Naive thymus-derived CD4-positive, alpha-beta T cell (primary cell): ENCODE data around the gene ZNF503. TPM values are rescaled to one million over a fixed set of nuclear protein-coding genes. Genes with fewer than 3 reads are reported as not detected.

ENCODE experiments used
- ATAC-seq: fragments of 150-1000 bp; cut with Tn5 transposase; 2 replicates; pipeline ENCODE4 v1.10.0; 2021; ENCODE audit warnings: mild to moderate bottlenecking, moderate library complexity
- CTCF ChIA-PET: fragments of 350-600 bp; sonication (Branson Sonifier 250); formaldehyde crosslinking; loops from one replicate; lab custom pipeline; 2021; ENCODE audit warnings: antibody characterized with exemption; lab: Charles Lee
- POLR2A ChIA-PET: fragments of 350-600 bp; sonication (Branson Sonifier 250); formaldehyde crosslinking; loops from one replicate; lab custom pipeline; 2021; ENCODE audit warnings: antibody characterized with exemption, inconsistent platforms; lab: Charles Lee
- DNase-seq, 9 donors: peaks; one replicate each; pipeline versions ENCODE4 v3.0.0 to v3.0.0-alpha.2; 2020 to 2022; ENCODE audit warnings: mixed read lengths in 1 of 9
- H3K27ac ChIP-seq: one replicate; pipeline ENCODE4 v1.7.0; 2013; ENCODE audit warnings: mild to moderate bottlenecking, low read depth, low read length, moderate library complexity
- H3K27me3 ChIP-seq, 2 donors: one replicate each; pipeline ENCODE4 v1.7.0; 2013; ENCODE audit warnings: low read length in 2 of 2, mild to moderate bottlenecking in 2 of 2, moderate library complexity in 2 of 2; ENCODE audit not compliant: control insufficient read depth in 2 of 2, insufficient read depth in 2 of 2
- H3K36me3 ChIP-seq, 3 experiments: 1 replicate in 2 of 3; 2 replicates in 1 of 3; pipeline ENCODE4 v1.7.0; 2013; ENCODE audit warnings: low read length in 3 of 3, mild to moderate bottlenecking in 3 of 3, moderate library complexity in 1 of 3; ENCODE audit not compliant: insufficient read depth in 3 of 3, control insufficient read depth in 2 of 3
- H3K4me1 ChIP-seq, 2 donors: one replicate each; pipeline ENCODE4 v1.7.0; 2013; ENCODE audit warnings: low read length in 2 of 2, mild to moderate bottlenecking in 2 of 2, moderate library complexity in 1 of 2; ENCODE audit not compliant: control insufficient read depth in 2 of 2, insufficient read depth in 2 of 2
- H3K4me3 ChIP-seq: 2 replicates; pipeline ENCODE4 v1.7.0; 2013; ENCODE audit warnings: mild to moderate bottlenecking, low read length
- H3K9me3 ChIP-seq, 3 experiments: 1 replicate in 2 of 3; 2 replicates in 1 of 3; pipeline ENCODE4 v1.7.0; 2013; ENCODE audit warnings: low read length in 3 of 3; ENCODE audit not compliant: control insufficient read depth in 2 of 3
- H3K27ac Mint-ChIP-seq, 9 donors: one replicate each; pipeline ENCODE4 v1.8.0; 2020 to 2022; ENCODE audit warnings: mixed read lengths in 9 of 9, mild to moderate bottlenecking in 8 of 9, moderate library complexity in 5 of 9, inconsistent platforms in 2 of 9
- H3K27me3 Mint-ChIP-seq, 5 donors: one replicate each; pipeline ENCODE4 v1.8.0; 2021 to 2022; ENCODE audit warnings: mixed read lengths in 5 of 5, mild to moderate bottlenecking in 1 of 5
- H3K36me3 Mint-ChIP-seq, 5 donors: one replicate each; pipeline ENCODE4 v1.8.0; 2020 to 2022; ENCODE audit warnings: mixed read lengths in 5 of 5, mild to moderate bottlenecking in 3 of 5, inconsistent platforms in 1 of 5
- H3K4me1 Mint-ChIP-seq, 7 donors: one replicate each; pipeline ENCODE4 v1.8.0; 2020 to 2022; ENCODE audit warnings: mixed read lengths in 7 of 7, mild to moderate bottlenecking in 3 of 7, inconsistent platforms in 1 of 7
- H3K4me3 Mint-ChIP-seq, 10 donors: one replicate each; pipeline ENCODE4 v1.8.0; 2020 to 2022; ENCODE audit warnings: mild to moderate bottlenecking in 10 of 10, mixed read lengths in 10 of 10, moderate library complexity in 6 of 10, inconsistent platforms in 2 of 10
- H3K9me3 Mint-ChIP-seq, 11 donors: one replicate each; pipeline ENCODE4 v1.8.0; 2020 to 2022; ENCODE audit warnings: mixed read lengths in 11 of 11, mild to moderate bottlenecking in 4 of 11, inconsistent platforms in 1 of 11, moderate library complexity in 1 of 11
- intact Hi-C, 2 donors: fragments of 100-400 bp; cut with micrococcal nuclease; formaldehyde crosslinking; loops; one replicate each; pipeline ENCODE4 v1.15.1; 2023
- polyA plus RNA-seq, 2 donors: library from polyadenylated mRNA; unstranded; fragments of 300-500 nt; fragmentation: Illumina TruSeq; gene quantifications; one replicate each; pipeline ENCODE4 v1.2.3, GENCODE V29; 2021
- total RNA-seq, 6 experiments: library from RNA in 5 of 6; stranded (reverse) in 5 of 6; gene quantifications; 1 replicate in 5 of 6; 2 replicates in 1 of 6; pipeline ENCODE4 v1.2.3 and lab custom pipeline; 2021 to 2026

The ZNF503 gene, protein sequence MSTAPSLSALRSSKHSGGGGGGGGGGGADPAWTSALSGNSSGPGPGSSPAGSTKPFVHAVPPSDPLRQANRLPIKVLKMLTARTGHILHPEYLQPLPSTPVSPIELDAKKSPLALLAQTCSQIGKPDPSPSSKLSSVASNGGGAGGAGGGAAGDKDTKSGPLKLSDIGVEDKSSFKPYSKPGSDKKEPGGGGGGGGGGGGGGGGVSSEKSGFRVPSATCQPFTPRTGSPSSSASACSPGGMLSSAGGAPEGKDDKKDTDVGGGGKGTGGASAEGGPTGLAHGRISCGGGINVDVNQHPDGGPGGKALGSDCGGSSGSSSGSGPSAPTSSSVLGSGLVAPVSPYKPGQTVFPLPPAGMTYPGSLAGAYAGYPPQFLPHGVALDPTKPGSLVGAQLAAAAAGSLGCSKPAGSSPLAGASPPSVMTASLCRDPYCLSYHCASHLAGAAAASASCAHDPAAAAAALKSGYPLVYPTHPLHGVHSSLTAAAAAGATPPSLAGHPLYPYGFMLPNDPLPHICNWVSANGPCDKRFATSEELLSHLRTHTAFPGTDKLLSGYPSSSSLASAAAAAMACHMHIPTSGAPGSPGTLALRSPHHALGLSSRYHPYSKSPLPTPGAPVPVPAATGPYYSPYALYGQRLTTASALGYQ
- 1 to 10 TPM in 1 of 5 experiments, under 1 TPM in 3, not detected in 1; 0.07 to 3.6 (median 0.54) TPM for total RNA-seq
- not detected for polyA plus RNA-seq
- not detected for total RNA-seq (lab: John Stamatoyannopoulos, UW)

DNA sequence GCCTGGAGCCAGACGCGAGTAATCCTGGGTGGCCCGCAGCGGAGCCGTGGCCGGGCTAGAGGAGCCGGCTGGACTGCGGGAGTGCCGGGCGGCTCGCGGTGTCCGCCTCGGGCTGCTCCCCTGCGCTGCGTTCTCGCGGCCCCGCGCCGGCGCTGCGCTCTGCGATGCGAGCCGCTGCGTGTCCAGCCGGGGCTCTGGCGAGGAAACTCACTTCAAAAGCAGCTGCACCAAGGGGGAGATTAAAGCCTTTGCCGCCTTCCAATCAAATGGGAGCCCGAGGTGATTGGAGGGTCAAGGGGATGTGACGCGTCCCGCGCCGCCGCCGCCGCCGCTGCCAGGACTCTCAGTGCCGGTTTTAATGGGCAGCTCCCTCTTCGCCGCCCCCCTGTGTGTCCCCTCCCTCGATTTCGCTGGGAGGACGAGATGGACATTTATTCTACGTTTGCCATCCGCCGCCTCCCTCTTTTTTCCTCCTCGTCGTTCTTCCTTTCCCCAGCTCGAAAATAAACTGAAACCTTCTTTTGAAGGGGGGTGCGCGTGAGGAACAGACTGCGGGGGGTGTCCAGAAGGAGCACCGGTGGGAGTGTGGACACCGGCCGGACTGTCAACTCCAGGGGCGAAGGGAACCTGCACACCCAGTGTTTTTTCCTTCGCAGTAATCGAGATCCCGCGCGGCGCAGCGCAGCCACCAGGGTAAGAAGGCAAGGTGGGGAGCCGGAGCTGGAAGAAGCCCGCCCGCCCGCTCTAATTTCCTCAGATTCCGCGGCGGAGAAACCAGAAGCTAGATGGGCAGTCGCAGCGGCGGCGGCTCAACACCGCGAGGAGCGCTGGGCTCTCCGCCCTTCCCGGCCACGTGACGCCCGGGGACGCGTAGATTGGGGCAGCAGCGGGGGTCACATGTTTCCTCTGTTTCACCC, at the start of gene ZNF503:
Gene ZNF503, minus strand, starts transcription at position 196 of the 917 bp plus-strand sequence. CDS start 345 bp downstream, outside the sequence.
- peaks cover 6 to 15% of the 10 kb centered on the region in 2 donors for H3K4me1 ChIP-seq
- no peak for DNase-seq
- Mint-ChIP-seq H3K27ac (peak within 1 kb of the TSS in 1 of 9 donors; percentile 50), H3K4me1 (peaks cover 21 to 37% (median 34%) of the 10 kb centered on the region in 7 donors), H3K9me3 (peaks cover 0 to 6% (median 1%) of the 10 kb centered on the region in 11 donors), H3K27me3 (peaks cover 46 to 69% (median 52%) of the 10 kb centered on the region in 5 donors), H3K4me3 (peak within 1 kb of the TSS; percentile 80 to 91 (median 86)), H3K36me3 (peaks cover 0 to 7% (median 4%) of the 10 kb centered on the region in 5 donors)
- peak; percentile 74 for ATAC-seq
- CTCF ChIA-PET = no interaction called here
- H3K36me3 ChIP-seq = no peaks in the 10 kb centered on the region
- H3K4me3 ChIP-seq = peak within 1 kb of the TSS; percentile 55
- intact Hi-C loops = loop anchor here (2.0 to 10.0 kb wide), 5 partner anchors 635 to 1710 kb away; no protein-coding TSS in a partner anchor
- H3K9me3 ChIP-seq = no peaks in the 10 kb centered on the region
- H3K27me3 ChIP-seq = peaks cover 0 to 5% of the 10 kb centered on the region in 2 donors
- no peak within 1 kb of the TSS for H3K27ac ChIP-seq
- POLR2A ChIA-PET = no interaction called here

DNA sequence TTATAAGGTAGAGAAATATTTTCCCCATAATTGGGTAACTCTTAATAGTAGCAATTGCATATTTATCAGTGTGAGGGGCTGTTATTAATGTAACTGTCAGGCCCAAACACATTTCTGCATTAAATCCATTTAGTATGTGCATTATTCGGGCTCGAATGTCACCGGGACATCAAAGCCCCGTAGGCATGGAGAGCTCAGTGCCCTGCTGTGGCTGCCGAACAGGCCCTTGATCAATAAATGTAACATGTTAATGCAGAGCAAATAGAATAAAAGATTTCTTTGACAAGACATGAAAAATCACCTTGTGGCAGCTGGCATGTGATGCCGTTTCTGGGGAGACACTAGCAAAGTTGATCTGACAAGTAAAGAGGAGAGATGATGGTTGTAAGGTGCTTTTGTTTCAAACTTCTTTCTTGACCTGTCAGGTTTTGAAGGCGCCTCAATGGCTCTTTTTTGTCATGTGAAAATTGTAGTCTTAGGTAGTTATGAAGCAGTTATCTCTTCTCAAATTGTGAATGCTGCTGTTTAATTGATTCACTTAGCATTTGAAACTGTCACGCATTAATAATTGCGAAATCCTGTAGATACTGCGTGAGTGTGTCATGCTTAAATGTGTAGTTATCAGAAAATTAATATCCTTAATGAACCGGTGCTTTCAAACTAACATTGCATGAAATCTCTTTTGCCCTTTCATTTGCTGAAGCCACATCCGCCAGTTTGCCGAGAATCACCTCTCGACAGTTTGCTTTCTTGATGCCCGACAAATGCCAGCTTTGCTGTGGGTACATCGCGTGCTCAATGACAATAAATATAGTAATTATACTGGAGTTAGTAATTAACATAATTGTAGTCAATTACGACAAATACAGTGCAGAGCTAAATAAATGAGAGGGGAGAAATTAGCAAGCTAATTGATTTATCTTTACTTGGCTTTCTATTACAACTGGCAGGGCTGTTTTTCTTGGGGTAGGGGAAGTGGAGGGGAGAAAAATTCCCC, 49.4 kb upstream of the ZNF503 start:
- Mint-ChIP-seq H3K4me3 (no peak overlapping the region), H3K36me3 (peaks cover 0 to 7% (median 0%) of the 10 kb centered on the region in 5 donors), H3K9me3 (peaks cover 0 to 19% (median 8%) of the 10 kb centered on the region in 11 donors), H3K27ac (no peak overlapping the region), H3K4me1 (no peaks in the 10 kb centered on the region), H3K27me3 (peaks cover 4 to 39% (median 29%) of the 10 kb centered on the region in 5 donors)
- DNase-seq (no peak), ATAC-seq (no peak)
- CTCF ChIA-PET = no interaction called here
- Histone ChIP-seq H3K4me3 (no peak overlapping the region), H3K27ac (no peak overlapping the region), H3K36me3 (no peaks in the 10 kb centered on the region), H3K4me1 (no peaks in the 10 kb centered on the region), H3K9me3 (no peaks in the 10 kb centered on the region), H3K27me3 (no peaks in the 10 kb centered on the region)
- intact Hi-C loops = no loop called here
- POLR2A ChIA-PET = no interaction called here

DNA sequence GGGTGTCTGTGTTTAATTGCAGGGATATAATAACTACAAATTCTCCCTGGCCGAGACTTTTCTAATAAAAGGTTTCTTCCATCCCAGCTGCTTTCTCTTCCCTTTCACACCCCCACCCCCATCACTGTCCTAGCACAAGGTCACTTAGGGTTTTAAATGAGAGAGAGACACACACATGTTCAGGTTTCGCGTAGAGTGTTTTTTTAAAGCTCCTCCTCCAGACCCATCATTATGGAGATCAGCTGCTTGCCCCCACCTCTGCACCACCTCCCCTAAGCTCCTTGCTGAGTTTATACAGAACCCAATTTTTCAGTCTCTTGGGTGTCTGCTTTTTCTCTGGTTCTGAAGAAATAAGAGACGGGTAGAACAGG, 48.5 kb upstream of the ZNF503 start:
- no peaks in the 10 kb centered on the region for H3K4me1 ChIP-seq
- Mint-ChIP-seq H3K4me1 (no peaks in the 10 kb centered on the region), H3K36me3 (peaks cover 0 to 7% (median 0%) of the 10 kb centered on the region in 5 donors), H3K4me3 (no peak overlapping the region), H3K27ac (no peak overlapping the region), H3K27me3 (peaks cover 4 to 36% (median 29%) of the 10 kb centered on the region in 5 donors), H3K9me3 (peaks cover 0 to 26% (median 9%) of the 10 kb centered on the region in 11 donors)
- H3K4me3 ChIP-seq = no peak overlapping the region
- ChIA-PET CTCF (no interaction called here), POLR2A (no interaction called here)
- intact Hi-C loops = no loop called here
- H3K27me3 ChIP-seq = no peaks in the 10 kb centered on the region
- ATAC-seq (no peak), DNase-seq (no peak)
- no peaks in the 10 kb centered on the region for H3K9me3 ChIP-seq
- no peak overlapping the region for H3K27ac ChIP-seq
- H3K36me3 ChIP-seq = no peaks in the 10 kb centered on the region

DNA sequence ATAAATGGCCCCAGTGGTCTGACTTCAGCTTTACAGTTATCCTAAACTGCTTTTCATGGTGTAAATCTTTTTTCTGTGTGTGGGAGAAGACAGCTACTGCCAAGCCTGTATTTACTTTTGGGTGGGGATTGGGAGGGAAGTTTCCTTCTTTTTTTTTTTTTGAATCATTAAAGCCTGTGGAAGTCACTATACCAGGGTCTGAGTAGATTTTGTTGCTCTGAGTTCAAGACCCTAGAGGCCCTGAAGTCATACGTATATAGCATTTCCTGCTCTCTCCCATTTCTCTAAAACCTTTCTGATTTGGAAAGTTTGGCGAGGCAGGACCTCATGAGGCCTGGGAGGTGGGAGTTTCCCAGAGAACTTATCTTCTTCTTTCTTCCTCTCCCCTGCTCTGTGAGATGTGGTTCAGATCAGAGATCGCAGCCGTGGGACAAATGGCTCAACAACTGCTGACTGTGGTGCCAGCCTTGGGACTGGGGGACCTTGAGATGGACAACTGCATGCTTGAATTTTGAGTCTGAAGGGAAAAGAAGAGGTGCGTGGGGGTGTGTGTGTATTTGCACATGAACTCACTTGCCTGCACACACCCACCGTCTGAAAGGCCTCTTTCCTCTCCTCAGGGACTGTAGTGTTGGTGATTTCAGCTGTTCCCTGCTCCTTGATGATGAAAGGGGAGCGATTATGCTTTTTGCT, 48.0 kb upstream of the ZNF503 start:
- Histone ChIP-seq H3K36me3 (no peaks in the 10 kb centered on the region), H3K27me3 (no peaks in the 10 kb centered on the region), H3K4me3 (no peak overlapping the region), H3K4me1 (no peaks in the 10 kb centered on the region), H3K9me3 (no peaks in the 10 kb centered on the region), H3K27ac (no peak overlapping the region)
- ATAC-seq (no peak), DNase-seq (no peak)
- Mint-ChIP-seq H3K9me3 (peaks cover 0 to 29% (median 11%) of the 10 kb centered on the region in 11 donors), H3K27ac (no peak overlapping the region), H3K36me3 (peaks cover 0 to 7% (median 0%) of the 10 kb centered on the region in 5 donors), H3K4me3 (no peak overlapping the region), H3K4me1 (no peaks in the 10 kb centered on the region), H3K27me3 (peaks cover 4 to 34% (median 29%) of the 10 kb centered on the region in 5 donors)
- intact Hi-C loops = no loop called here
- CTCF ChIA-PET = no interaction called here
- POLR2A ChIA-PET = no interaction called here

DNA sequence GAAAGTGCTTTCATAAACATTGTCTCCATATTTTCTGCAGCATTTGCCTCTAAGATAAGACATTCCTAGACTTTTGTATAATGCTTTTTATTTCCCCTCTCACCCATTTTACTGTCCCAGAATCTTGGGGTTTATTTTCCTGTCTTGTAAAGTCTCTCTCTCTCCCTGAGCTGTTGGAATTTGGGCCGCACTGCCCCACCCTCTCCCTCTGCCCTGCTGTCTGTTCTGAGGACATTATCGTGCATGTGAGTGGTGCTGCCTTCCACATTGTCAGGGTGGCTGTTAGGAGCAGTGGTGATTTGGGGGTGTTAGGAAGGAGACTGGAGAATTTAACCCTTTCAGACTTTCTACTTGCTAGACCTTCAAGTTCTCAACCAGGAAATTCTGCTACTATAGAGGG, 46.6 kb upstream of the ZNF503 start:
- peaks cover 3 to 38% (median 16%) of the 10 kb centered on the region in 11 donors for H3K9me3 Mint-ChIP-seq
- no peak overlapping the region for H3K4me3 Mint-ChIP-seq
- no peak overlapping the region for H3K27ac Mint-ChIP-seq
- no peak overlapping the region for H3K4me3 ChIP-seq
- ChIA-PET POLR2A (no interaction called here), CTCF (no interaction called here)
- peaks cover 0 to 15% (median 0%) of the 10 kb centered on the region in 5 donors for H3K36me3 Mint-ChIP-seq
- DNase-seq (no peak), ATAC-seq (no peak)
- no peaks in the 10 kb centered on the region for H3K4me1 Mint-ChIP-seq
- H3K4me1 ChIP-seq = no peaks in the 10 kb centered on the region
- H3K27me3 Mint-ChIP-seq = peaks cover 2 to 27% (median 22%) of the 10 kb centered on the region in 5 donors
- H3K27ac ChIP-seq = no peak overlapping the region
- peaks cover 0 to 4% (median 0%) of the 10 kb centered on the region in 3 experiments for H3K9me3 ChIP-seq
- intact Hi-C loops = no loop called here
- H3K36me3 ChIP-seq = no peaks in the 10 kb centered on the region
- H3K27me3 ChIP-seq = no peaks in the 10 kb centered on the region
